ENCODE measurements around the gene ITPKC. TPM values are rescaled to one million over a fixed set of nuclear protein-coding genes. Genes with fewer than 3 reads are reported as not detected.
A peak's percentile ranks its signal among the peaks of the same experiment; 100 is the strongest.

ITPKC gene
- total and polyA plus RNA-seq, 2 of the 13 experiments (the other 11 are each of a cell fraction or from before 2014, with no cell fraction given) = 6.9 to 11.2 TPM

DNA sequence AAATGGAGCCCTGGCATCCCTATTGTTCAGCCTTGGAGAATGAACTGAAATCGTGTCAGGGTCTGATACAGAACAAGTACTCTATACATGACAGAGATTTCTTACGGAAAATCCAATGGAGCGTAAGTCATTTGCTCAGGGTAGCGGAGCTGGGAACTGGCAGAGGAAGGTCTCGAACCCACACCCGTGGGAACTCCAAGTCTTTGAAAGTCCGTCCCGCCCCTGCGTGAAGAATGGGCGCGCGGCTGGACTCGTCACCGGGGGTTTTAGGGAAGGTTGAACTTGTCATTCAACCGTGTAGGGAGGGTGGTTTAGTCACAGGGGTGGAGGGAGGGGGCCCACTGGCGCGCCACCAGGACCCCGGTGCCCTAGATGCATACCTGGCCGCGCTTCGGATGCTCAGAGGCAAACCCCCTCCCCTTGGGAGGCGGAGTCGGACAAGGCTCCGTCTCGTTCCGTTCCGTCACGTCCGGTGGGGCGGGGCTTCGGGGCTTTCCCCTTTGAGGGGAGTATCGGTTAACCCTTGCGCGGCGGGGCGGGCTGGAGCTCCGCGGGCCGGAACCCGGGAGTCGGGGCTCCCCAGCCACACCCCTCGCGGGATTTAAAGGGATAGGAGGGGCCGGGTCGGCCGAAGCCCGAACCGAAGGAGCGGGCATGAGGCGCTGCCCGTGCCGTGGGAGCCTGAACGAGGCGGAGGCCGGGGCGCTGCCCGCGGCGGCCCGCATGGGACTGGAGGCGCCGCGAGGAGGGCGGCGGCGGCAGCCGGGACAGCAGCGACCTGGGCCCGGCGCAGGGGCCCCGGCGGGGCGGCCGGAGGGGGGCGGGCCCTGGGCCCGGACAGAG is at the start of gene ITPKC, which contains the start of gene COQ8B (continued):
- TF ChIP-seq, protein P1, sequence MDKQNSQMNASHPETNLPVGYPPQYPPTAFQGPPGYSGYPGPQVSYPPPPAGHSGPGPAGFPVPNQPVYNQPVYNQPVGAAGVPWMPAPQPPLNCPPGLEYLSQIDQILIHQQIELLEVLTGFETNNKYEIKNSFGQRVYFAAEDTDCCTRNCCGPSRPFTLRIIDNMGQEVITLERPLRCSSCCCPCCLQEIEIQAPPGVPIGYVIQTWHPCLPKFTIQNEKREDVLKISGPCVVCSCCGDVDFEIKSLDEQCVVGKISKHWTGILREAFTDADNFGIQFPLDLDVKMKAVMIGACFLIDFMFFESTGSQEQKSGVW (CRISPR knock-in tag; IDR thresholded peaks at IDR 0.05; ENCODE audit: borderline replicate concordance) = no peak
- TF ChIP-seq GTF3A (CRISPR knock-in tag; conservative IDR thresholded peaks at IDR 0.05) (0 out of 2 replicates have a peak, but pooled peaks have one; percentile 8), TAF1 (CRISPR knock-in tag; IDR thresholded peaks at IDR 0.05) (peak; percentile 40; the same call in 1 of the 2 replicates), TARDBP (CRISPR knock-in tag; IDR thresholded peaks at IDR 0.05) (peak; percentile 35; the same call in 1 of the 2 replicates), DMAP1 (CRISPR knock-in tag; IDR thresholded peaks at IDR 0.05) (0 out of 2 replicates have a peak, but pooled peaks have one; percentile 42), ELF1 (CRISPR knock-in tag; IDR thresholded peaks at IDR 0.05) (0 out of 2 replicates have a peak, but pooled peaks have one; percentile 53), ZNF788 (CRISPR knock-in tag; IDR thresholded peaks at IDR 0.05; ENCODE audit: borderline replicate concordance) (peak; percentile 42; the same call in 1 of the 2 replicates), FOXP1 (IDR thresholded peaks at IDR 0.05) (no peak), FOXP1 (CRISPR knock-in tag; IDR thresholded peaks at IDR 0.05) (0 out of 2 replicates have a peak, but pooled peaks have one; percentile 6), IRF2 (CRISPR knock-in tag; IDR thresholded peaks at IDR 0.05) (peak; percentile 71; the same call in 1 of the 2 replicates), RCOR2 (CRISPR knock-in tag; IDR thresholded peaks at IDR 0.05) (peak; percentile 23; the same call in 1 of the 2 replicates), HOXA7 (CRISPR knock-in tag; IDR thresholded peaks at IDR 0.05) (no peak)
- TF ChIP-seq, protein P2, sequence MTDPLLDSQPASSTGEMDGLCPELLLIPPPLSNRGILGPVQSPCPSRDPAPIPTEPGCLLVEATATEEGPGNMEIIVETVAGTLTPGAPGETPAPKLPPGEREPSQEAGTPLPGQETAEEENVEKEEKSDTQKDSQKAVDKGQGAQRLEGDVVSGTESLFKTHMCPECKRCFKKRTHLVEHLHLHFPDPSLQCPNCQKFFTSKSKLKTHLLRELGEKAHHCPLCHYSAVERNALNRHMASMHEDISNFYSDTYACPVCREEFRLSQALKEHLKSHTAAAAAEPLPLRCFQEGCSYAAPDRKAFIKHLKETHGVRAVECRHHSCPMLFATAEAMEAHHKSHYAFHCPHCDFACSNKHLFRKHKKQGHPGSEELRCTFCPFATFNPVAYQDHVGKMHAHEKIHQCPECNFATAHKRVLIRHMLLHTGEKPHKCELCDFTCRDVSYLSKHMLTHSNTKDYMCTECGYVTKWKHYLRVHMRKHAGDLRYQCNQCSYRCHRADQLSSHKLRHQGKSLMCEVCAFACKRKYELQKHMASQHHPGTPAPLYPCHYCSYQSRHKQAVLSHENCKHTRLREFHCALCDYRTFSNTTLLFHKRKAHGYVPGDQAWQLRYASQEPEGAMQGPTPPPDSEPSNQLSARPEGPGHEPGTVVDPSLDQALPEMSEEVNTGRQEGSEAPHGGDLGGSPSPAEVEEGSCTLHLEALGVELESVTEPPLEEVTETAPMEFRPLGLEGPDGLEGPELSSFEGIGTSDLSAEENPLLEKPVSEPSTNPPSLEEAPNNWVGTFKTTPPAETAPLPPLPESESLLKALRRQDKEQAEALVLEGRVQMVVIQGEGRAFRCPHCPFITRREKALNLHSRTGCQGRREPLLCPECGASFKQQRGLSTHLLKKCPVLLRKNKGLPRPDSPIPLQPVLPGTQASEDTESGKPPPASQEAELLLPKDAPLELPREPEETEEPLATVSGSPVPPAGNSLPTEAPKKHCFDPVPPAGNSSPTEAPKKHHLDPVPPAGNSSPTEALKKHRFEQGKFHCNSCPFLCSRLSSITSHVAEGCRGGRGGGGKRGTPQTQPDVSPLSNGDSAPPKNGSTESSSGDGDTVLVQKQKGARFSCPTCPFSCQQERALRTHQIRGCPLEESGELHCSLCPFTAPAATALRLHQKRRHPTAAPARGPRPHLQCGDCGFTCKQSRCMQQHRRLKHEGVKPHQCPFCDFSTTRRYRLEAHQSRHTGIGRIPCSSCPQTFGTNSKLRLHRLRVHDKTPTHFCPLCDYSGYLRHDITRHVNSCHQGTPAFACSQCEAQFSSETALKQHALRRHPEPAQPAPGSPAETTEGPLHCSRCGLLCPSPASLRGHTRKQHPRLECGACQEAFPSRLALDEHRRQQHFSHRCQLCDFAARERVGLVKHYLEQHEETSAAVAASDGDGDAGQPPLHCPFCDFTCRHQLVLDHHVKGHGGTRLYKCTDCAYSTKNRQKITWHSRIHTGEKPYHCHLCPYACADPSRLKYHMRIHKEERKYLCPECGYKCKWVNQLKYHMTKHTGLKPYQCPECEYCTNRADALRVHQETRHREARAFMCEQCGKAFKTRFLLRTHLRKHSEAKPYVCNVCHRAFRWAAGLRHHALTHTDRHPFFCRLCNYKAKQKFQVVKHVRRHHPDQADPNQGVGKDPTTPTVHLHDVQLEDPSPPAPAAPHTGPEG (CRISPR knock-in tag; IDR thresholded peaks at IDR 0.05) = peak; percentile 61
- TF ChIP-seq, protein P3, sequence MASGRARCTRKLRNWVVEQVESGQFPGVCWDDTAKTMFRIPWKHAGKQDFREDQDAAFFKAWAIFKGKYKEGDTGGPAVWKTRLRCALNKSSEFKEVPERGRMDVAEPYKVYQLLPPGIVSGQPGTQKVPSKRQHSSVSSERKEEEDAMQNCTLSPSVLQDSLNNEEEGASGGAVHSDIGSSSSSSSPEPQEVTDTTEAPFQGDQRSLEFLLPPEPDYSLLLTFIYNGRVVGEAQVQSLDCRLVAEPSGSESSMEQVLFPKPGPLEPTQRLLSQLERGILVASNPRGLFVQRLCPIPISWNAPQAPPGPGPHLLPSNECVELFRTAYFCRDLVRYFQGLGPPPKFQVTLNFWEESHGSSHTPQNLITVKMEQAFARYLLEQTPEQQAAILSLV (CRISPR knock-in tag; IDR thresholded peaks at IDR 0.05; ENCODE audit: borderline replicate concordance) = 0 out of 2 replicates have a peak, but pooled peaks have one; percentile 9
- TF ChIP-seq, protein P4, sequence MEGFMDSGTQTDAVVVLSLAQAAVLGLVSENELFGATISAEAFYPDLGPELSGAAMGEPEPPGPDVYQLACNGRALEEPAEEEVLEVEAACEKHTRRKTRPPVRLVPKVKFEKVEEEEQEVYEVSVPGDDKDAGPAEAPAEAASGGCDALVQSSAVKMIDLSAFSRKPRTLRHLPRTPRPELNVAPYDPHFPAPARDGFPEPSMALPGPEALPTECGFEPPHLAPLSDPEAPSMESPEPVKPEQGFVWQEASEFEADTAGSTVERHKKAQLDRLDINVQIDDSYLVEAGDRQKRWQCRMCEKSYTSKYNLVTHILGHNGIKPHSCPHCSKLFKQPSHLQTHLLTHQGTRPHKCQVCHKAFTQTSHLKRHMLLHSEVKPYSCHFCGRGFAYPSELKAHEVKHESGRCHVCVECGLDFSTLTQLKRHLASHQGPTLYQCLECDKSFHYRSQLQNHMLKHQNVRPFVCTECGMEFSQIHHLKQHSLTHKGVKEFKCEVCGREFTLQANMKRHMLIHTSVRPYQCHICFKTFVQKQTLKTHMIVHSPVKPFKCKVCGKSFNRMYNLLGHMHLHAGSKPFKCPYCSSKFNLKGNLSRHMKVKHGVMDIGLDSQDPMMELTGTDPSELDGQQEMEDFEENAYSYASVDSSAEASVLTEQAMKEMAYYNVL (CRISPR knock-in tag; IDR thresholded peaks at IDR 0.05; ENCODE audit: borderline replicate concordance) = peak; percentile 63; the same call in 1 of the 2 replicates
- TF ChIP-seq, protein P5, sequence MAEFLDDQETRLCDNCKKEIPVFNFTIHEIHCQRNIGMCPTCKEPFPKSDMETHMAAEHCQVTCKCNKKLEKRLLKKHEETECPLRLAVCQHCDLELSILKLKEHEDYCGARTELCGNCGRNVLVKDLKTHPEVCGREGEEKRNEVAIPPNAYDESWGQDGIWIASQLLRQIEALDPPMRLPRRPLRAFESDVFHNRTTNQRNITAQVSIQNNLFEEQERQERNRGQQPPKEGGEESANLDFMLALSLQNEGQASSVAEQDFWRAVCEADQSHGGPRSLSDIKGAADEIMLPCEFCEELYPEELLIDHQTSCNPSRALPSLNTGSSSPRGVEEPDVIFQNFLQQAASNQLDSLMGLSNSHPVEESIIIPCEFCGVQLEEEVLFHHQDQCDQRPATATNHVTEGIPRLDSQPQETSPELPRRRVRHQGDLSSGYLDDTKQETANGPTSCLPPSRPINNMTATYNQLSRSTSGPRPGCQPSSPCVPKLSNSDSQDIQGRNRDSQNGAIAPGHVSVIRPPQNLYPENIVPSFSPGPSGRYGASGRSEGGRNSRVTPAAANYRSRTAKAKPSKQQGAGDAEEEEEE (CRISPR knock-in tag; IDR thresholded peaks at IDR 0.05; ENCODE audit: borderline replicate concordance) = no peak

Measured in HepG2 (cell line).